IMR-90 (cell line): ENCODE measurements around the gene MILR1.

ENCODE experiments used
- CHD1 ChIP-seq: IDR thresholded peaks from 2 replicates; pipeline ENCODE4 v1.6.1; 2012; ENCODE audit warnings: low read depth, low read length, improper control_type of control experiment
- POLR2A ChIP-seq: IDR thresholded peaks from 2 replicates; pipeline ENCODE4 v1.6.1; 2012; ENCODE audit warnings: mild to moderate bottlenecking, low read depth, low read length

GRCh38 chr17:64455993-64456885 lies 7.3 kb downstream of the MILR1 start:
- TF ChIP-seq POLR2A (no peak), CHD1 (no peak)
